ENCODE results near the gene CDK11A.

The CDK11A gene

GRCh38 chr1:1724035-1724864, at the start of gene CDK11A:
Gene CDK11A (minus strand): TSS chr1:1724357. CDS start chr1:1722818, 1,539 bp downstream.
- DNase-seq: peak; percentile 99

GRCh38 chr1:1773874-1774273, 49.7 kb upstream of the CDK11A start:
- no peak for DNase-seq

DNA sequence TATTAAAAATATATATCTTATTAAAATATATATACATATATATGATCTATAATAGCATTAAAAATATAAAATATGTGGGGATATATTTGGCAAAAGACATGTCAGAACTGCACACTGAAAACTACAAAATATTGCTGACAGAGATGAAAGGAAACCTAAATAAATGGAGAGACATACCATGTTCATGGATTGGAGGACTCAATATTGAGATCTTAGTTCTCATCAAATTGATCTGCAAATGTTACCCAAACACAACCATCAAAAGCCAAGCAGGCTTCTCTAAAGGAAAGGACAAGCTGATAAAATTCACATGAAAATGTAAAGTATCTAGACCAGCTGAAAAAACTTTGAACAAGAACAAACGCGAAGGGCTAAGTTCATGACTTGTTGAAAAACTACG, 46.9 kb upstream of the CDK11A start:
- no peak for DNase-seq

DNA sequence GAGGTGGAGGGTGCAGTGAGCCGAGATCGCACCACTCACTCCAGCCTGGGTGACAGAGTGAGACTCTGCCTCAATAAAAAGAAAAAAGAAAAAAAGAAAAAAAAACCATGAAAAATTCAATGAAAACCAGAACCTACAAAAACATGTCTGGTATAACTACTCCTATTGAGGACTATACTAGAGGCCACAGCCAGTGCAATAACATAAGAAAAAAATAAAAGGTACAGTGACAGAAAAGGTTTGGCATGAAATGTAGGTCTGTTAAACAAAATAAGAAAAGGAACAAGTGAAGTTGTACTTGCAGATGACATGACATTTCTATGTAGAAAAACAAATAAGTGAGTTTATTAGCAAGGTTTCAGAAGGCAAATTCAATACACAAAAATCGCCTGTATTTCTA, 45.9 kb upstream of the CDK11A start:
- DNase-seq: no peak

DNA sequence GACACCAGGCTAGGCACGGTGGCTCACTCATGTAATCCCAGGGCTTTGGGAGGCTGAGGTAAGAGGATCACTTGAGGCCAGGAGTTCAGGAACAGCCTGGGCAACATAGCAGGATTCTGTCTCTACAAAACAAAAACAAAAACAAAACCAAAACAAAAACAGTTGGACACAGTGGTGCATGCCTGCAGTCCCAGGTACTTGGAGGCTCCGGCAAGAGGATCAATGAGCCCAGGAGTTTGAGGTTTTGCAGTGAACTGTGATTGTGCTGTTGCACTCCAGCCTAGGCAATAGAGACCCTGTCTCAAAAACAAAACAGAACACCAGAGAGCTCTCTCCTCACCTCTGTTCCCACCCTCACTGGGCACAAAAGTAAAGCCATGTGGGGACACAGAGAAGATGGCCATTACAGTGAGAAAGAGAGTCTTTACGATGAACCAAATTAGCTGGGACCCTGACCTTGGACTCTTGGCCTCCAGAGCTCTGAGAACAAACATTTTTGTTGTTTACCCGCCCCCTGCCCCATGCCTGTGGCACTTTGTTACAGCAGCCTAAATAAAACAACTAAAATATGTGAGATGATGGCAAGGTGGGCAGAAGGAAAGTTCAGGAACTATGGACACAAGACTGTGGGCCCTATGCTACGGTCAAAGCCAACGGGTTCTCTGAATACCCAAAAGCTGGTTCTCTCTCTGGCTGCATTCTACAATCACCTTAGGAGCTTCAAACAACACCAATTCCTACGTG, 44.3 kb upstream of the CDK11A start:
- DNase-seq: no peak

GRCh38 chr1:1764876-1765470, 40.8 kb upstream of the CDK11A start:
- no peak for DNase-seq

GRCh38 chr1:1763657-1764621, 39.8 kb upstream of the CDK11A start:
- no peak for DNase-seq

DNA sequence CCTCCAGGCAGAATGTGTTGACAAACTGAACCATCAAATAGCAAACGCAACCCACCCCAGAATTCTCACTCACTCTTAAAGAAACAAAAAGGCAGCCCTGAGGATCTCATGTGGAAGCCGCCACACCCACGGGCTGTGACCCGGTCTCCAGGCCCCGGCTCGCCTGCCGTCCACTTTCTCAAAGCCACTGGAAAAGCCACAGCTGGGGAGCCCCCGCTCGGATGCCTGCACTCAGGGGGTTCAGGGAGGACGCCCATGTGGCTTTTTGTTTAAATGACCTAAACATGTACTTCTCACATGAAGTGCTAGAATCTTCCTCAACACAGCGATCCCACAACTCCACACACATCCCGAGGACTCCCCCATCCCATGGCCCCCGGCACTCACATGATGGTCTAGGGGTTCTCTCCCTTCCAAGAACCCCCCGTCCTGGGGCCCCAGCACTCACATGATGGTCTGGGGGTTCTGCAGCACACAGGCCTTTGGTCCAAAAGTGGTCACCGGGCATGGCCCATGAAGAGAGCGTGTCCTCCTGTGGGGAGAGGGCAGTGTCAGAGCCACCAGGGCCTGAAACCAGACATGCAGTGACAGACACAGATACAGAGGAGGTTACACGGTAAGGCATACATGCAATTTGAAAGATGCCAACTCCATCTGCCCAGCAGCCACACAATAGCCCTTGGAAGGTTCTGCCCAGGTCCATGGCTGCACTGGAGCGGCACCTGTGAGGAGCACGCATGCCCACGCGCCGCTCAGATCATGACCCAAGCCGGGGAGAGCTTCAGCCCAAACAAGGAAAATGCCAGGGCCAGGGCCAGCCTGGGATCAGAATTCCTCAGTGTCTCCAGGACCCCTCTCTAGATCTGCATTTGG, 37.6 kb upstream of the CDK11A start:
- no peak for DNase-seq

GRCh38 chr1:1760715-1761114, 36.6 kb upstream of the CDK11A start:
- DNase-seq: no peak

DNA sequence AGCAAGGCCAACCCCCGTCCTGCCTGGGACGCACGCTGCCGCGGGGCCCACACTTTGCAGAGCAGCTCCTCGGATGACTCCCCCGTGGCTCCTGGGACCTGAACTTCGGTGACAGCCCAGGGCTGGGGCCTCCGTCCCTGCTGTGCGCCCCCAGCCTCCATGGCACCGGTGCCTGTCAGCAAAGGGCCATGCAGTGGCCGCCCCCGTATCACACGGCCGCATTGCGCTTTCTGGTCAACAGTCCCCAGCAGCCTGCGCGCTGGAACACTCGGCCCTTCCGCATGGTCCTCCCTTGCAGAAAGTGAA, 36.1 kb upstream of the CDK11A start:
- no peak for DNase-seq

DNA sequence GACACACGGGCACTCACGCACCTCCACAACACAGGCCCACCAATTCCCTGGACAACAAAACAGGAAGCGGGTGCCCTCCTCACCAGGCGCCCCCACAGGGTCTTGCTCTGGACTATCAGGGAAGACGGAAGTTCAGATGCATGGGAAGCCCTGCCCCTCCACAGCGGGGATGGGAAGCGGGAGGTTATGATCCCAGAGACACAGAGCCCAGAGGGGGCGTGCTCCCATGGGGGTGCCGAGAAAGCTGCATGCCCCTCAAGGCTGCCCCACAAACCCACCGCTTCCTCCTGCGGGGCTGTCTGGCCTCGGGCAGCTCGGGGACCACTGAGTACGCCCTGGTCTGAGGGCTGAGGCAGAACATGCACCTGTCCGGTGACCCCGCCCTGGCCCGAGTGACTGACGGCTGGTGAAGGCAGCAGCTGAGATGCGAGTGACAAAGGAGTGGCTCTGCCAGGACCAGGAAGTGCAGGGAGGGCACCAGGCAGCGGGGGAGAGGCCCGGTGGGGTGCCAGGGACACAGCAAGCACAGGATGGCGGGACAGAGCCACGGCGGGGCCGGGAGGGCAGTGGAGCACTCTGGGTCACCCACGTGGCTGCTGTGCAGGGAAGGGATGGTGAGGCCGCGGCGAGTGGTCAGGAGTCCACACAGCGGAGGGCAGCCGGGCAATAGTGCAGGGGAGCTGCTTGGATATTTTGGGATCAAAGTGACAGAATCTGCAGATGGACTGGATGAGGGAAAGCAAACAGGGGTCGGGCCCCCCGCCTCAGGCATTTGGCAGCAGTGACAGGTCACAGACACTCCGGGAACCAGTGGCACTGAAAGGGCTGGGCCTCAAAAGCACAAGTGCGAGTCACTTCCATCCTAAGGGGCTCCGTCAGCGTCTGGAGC, 35.5 kb upstream of the CDK11A start:
- DNase-seq: no peak

GRCh38 chr1:1758692-1759455, 34.7 kb upstream of the CDK11A start:
- no peak for DNase-seq

GRCh38 chr1:1758059-1758621, 34.0 kb upstream of the CDK11A start:
- no peak for DNase-seq

DNA sequence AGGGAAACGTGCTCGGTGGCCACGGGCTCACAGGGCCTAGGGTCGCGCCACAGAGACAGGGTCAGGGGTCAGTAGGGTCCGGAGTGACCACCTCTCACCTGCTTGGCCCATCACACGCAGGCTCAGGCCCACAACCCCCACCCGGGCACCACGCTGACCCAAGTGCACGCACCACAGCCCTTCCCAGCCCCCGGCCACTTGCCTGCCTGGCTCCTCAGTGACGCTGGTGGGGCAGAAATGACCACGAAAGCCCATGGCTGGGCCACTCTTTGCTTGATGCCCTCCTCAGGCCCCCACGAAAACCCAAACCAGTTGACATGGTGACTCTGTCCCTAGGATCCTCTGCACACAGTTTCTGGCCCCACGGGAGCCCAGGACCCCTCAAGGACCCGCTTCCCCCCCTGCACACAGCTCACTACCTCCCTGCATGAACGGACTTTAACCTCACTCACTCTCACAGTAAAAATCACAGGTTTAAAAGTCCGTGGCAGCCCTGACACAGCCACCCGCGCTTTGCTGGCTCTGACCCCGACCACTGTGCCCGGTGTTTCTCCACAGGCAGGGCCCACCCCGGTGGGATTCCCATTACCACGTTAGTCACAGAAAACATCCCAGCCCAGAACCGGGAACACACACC, 33.4 kb upstream of the CDK11A start:
- DNase-seq: no peak

- no peak for DNase-seq
These were observed 32.7 kb upstream of the CDK11A start for GRCh38 chr1:1756661-1757421.

GRCh38 chr1:1755852-1756251, 31.7 kb upstream of the CDK11A start:
- DNase-seq: no peak

- no peak for DNase-seq
These were observed 31.3 kb upstream of the CDK11A start for GRCh38 chr1:1755426-1755825.

Measured in activated CD4-positive, alpha-beta T cell treated with anti-CD3 and anti-CD28 coated beads, Interleukin-10, Interleukin-2, amounts not matched to agents 100 ng/mL and 50 ng/mL, durations not matched to agents 16 hours and 8 hours (primary cell).